Panc1 (cell line): ENCODE measurements around the gene RNF144A. TPM values are rescaled to one million over a fixed set of nuclear protein-coding genes. Genes with fewer than 3 reads are reported as not detected.

Experiments
- ATAC-seq: fragments of 200-7000 bp; cut with Tn5 transposase; 2 replicates; pipeline ENCODE4 v1.9.1; 2020; ENCODE audit warnings: mild to moderate bottlenecking, moderate library complexity
- BruUV-seq: library from RNA; stranded (reverse); fragments of 400-500 nt; replicated peaks from 2 replicates; lab custom pipeline; 2021; lab: Mats Ljungman, UMichigan
- CTCF ChIA-PET: fragments of 300-600 bp; sonication (Branson Sonifier 250); formaldehyde crosslinking; loops from one replicate; lab custom pipeline; 2022; ENCODE audit warnings: antibody characterized with exemption; lab: Charles Lee
- POLR2A ChIA-PET: fragments of 300-600 bp; sonication (Branson Sonifier 250); formaldehyde crosslinking; loops from one replicate; lab custom pipeline; 2022; ENCODE audit warnings: antibody characterized with exemption; lab: Charles Lee
- DNase-seq: peaks from one replicate; pipeline ENCODE4 v3.0.0-alpha.2; 2010; ENCODE audit warnings: low read depth, low spot score
- H3K27ac ChIP-seq: 2 replicates; pipeline ENCODE4 v1.5.1; 2011; ENCODE audit warnings: mild to moderate bottlenecking, low read length, inconsistent platforms
- H3K27me3 ChIP-seq: fragments of 200-500 bp; sonication (Bioruptor generic); 2 replicates; pipeline ENCODE4 v1.6.0; 2014; ENCODE audit warnings: low read length, inconsistent platforms; ENCODE audit not compliant: control insufficient read depth, insufficient read depth
- H3K36me3 ChIP-seq: fragments of 200-500 bp; sonication (Bioruptor generic); 2 replicates; pipeline ENCODE4 v1.5.1; 2014; ENCODE audit warnings: inconsistent platforms, mild to moderate bottlenecking, low read length, moderate library complexity; ENCODE audit not compliant: control insufficient read depth, insufficient read depth
- H3K4me1 ChIP-seq: 2 replicates; pipeline ENCODE4 v1.5.1; 2011; ENCODE audit warnings: inconsistent platforms, mild to moderate bottlenecking, low read length, moderate library complexity; ENCODE audit not compliant: control insufficient read depth, insufficient read depth
- H3K4me3 ChIP-seq, 2 experiments: 2 replicates each; pipeline ENCODE4 v1.5.1; 2011 to 2012; ENCODE audit warnings: low read depth in 2 of 2, low read length in 2 of 2, mild to moderate bottlenecking in 2 of 2, inconsistent platforms in 1 of 2, moderate library complexity in 1 of 2
- H3K9me3 ChIP-seq: fragments of 200-500 bp; sonication (Bioruptor generic); 2 replicates; pipeline ENCODE4 v1.5.1; 2014; ENCODE audit warnings: low read depth, mild to moderate bottlenecking, inconsistent platforms, low read length, moderate library complexity; ENCODE audit not compliant: control insufficient read depth, insufficient read depth
- POLR2AphosphoS5 ChIP-seq: IDR thresholded peaks from 2 replicates; pipeline ENCODE4 v1.6.1; 2012; ENCODE audit warnings: mild to moderate bottlenecking, low read depth, low read length, moderate library complexity
- SIN3A ChIP-seq: IDR thresholded peaks from 2 replicates; pipeline ENCODE4 v1.6.1; 2012; ENCODE audit warnings: low read depth, mild to moderate bottlenecking, low read length, moderate library complexity, borderline replicate concordance; ENCODE audit not compliant: insufficient read depth
- TCF7L2 ChIP-seq: IDR thresholded peaks from 2 replicates; pipeline ENCODE4 v1.6.1; 2011; ENCODE audit warnings: mild to moderate bottlenecking, low read depth, low read length, inconsistent platforms
- in situ Hi-C: cut with HindIII; loops from 2 replicates; pipeline ENCODE4 v1.10.0; 2016; ENCODE audit warnings: low sequenced_read_pairs, low pct_unique_long_range_greater_than_20kb
- intact Hi-C: fragments of 100-400 bp; cut with micrococcal nuclease; formaldehyde crosslinking; loops from one replicate; pipeline ENCODE4 v1.10.0; 2022; ENCODE audit not compliant: unreplicated experiment
- total RNA-seq: library from RNA; stranded (reverse); gene quantifications from one replicate; pipeline ENCODE4 v1.2.1, GENCODE V29; 2021; ENCODE audit not compliant: unreplicated experiment
- TF ChIP-seq, protein P1 (sequence below): fragments of 450-650 bp; IDR thresholded peaks from 2 replicates; pipeline ENCODE4 v1.5.1; 2017; ENCODE audit warnings: mild to moderate bottlenecking
- TF ChIP-seq, protein P2 (sequence below), 2 experiments: IDR thresholded peaks; 2 replicates each; pipeline ENCODE4 v1.6.1; 2011 to 2012; ENCODE audit warnings: low read depth in 2 of 2, control low read depth in 1 of 2, low read length in 1 of 2, mild to moderate bottlenecking in 1 of 2, moderate library complexity in 1 of 2; ENCODE audit not compliant: insufficient read depth in 1 of 2

Gene RNF144A
- total RNA-seq, 1 experiment from 2014 or later = 5.4 TPM

DNA sequence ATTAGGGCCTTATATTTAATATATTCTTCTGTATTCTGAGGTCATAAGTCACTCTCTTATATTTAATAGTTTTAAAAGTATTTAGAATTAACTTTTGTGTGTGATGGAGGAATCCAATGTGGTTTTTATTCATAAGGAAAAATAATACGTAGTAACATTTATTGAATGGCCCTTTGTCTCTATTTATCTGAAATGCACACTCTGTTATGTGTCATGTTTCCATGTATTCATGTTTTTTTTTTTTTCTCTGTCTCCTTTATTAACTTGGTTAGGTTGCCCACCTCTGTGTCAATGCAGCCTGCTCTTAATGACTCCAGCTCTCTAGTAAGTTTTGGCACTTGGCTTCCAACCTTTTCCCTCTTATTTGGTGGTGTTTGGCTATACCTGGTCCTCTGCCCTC lies 33.8 kb downstream of the RNF144A start:
- Histone ChIP-seq H3K27me3 (no peaks in the 10 kb centered on the region), H3K36me3 (no peaks in the 10 kb centered on the region; the same call in 1 of the 2 replicates), H3K27ac (no peak overlapping the region), H3K4me3 (no peak overlapping the region), H3K4me1 (no peaks in the 10 kb centered on the region), H3K9me3 (no peaks in the 10 kb centered on the region)
- no peak for ATAC-seq
- no TSS peak for BruUV-seq
- DNase-seq = no peak
- ChIA-PET CTCF (no interaction called here), POLR2A (no interaction called here)
- intact Hi-C loops (no loop called here), in situ Hi-C loops (no loop called here)
- TF ChIP-seq, protein P1, sequence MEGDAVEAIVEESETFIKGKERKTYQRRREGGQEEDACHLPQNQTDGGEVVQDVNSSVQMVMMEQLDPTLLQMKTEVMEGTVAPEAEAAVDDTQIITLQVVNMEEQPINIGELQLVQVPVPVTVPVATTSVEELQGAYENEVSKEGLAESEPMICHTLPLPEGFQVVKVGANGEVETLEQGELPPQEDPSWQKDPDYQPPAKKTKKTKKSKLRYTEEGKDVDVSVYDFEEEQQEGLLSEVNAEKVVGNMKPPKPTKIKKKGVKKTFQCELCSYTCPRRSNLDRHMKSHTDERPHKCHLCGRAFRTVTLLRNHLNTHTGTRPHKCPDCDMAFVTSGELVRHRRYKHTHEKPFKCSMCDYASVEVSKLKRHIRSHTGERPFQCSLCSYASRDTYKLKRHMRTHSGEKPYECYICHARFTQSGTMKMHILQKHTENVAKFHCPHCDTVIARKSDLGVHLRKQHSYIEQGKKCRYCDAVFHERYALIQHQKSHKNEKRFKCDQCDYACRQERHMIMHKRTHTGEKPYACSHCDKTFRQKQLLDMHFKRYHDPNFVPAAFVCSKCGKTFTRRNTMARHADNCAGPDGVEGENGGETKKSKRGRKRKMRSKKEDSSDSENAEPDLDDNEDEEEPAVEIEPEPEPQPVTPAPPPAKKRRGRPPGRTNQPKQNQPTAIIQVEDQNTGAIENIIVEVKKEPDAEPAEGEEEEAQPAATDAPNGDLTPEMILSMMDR = no peak
- TF ChIP-seq POLR2AphosphoS5 = no peak
- TF ChIP-seq, protein P2, sequence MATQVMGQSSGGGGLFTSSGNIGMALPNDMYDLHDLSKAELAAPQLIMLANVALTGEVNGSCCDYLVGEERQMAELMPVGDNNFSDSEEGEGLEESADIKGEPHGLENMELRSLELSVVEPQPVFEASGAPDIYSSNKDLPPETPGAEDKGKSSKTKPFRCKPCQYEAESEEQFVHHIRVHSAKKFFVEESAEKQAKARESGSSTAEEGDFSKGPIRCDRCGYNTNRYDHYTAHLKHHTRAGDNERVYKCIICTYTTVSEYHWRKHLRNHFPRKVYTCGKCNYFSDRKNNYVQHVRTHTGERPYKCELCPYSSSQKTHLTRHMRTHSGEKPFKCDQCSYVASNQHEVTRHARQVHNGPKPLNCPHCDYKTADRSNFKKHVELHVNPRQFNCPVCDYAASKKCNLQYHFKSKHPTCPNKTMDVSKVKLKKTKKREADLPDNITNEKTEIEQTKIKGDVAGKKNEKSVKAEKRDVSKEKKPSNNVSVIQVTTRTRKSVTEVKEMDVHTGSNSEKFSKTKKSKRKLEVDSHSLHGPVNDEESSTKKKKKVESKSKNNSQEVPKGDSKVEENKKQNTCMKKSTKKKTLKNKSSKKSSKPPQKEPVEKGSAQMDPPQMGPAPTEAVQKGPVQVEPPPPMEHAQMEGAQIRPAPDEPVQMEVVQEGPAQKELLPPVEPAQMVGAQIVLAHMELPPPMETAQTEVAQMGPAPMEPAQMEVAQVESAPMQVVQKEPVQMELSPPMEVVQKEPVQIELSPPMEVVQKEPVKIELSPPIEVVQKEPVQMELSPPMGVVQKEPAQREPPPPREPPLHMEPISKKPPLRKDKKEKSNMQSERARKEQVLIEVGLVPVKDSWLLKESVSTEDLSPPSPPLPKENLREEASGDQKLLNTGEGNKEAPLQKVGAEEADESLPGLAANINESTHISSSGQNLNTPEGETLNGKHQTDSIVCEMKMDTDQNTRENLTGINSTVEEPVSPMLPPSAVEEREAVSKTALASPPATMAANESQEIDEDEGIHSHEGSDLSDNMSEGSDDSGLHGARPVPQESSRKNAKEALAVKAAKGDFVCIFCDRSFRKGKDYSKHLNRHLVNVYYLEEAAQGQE (IDR thresholded peaks at IDR 0.05; ENCODE audit: insufficient read depth in 1 of 2, low read depth in 2 of 2, low read length in 1 of 2) = no peak
- no peak for TF ChIP-seq SIN3A
- no peak for TF ChIP-seq TCF7L2

DNA sequence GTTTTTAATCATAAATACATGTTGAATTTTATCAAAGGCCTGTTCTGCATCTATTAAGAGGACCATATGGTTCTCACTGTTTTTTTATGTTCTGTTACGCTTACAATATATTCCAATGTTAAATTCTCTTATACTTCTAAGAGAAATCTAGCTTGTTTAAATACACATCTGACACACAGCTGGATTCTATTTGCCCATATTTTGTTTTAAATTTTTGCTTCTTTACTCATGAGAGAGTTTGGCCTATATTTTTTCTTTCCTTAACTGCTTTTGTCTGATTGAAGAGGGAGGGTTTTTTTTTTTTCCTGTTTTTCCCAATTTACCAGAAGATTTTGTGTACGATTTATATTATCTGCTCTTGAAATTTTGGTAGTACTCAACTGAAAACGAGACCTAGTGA lies 34.9 kb downstream of the RNF144A start:
- intact Hi-C loops = no loop called here
- no peak overlapping the region for H3K4me3 ChIP-seq
- DNase-seq = no peak
- CTCF ChIA-PET = no interaction called here
- H3K27me3 ChIP-seq = no peaks in the 10 kb centered on the region
- ATAC-seq = no peak
- in situ Hi-C loops = no loop called here
- H3K36me3 ChIP-seq = no peaks in the 10 kb centered on the region; the same call in 1 of the 2 replicates
- H3K27ac ChIP-seq = no peak overlapping the region
- H3K9me3 ChIP-seq = no peaks in the 10 kb centered on the region
- no peaks in the 10 kb centered on the region for H3K4me1 ChIP-seq
- POLR2A ChIA-PET = no interaction called here
- BruUV-seq = no TSS peak
- TF ChIP-seq, protein P2 (IDR thresholded peaks at IDR 0.05; ENCODE audit: insufficient read depth in 1 of 2, low read depth in 2 of 2, low read length in 1 of 2) = no peak
- TF ChIP-seq POLR2AphosphoS5 = no peak
- no peak for TF ChIP-seq SIN3A
- TF ChIP-seq TCF7L2 = no peak
- TF ChIP-seq, protein P1 = no peak
